HG02981 (cell line): ENCODE data around the gene MTCH2.

Source experiments
- ATAC-seq: cut with Tn5 transposase; IDR thresholded peaks from one replicate; pipeline ENCODE4 v1.9.1; 2021; ENCODE audit warnings: mild to moderate bottlenecking, moderate library complexity; ENCODE audit not compliant: unreplicated experiment

The MTCH2 gene

GRCh38 chr11:47592251-47592650 lies 50.1 kb downstream of the MTCH2 start:
- no peak for ATAC-seq

GRCh38 chr11:47591764-47592163 lies 50.6 kb downstream of the MTCH2 start:
- no peak for ATAC-seq

GRCh38 chr11:47589977-47590861 lies 52.1 kb downstream of the MTCH2 start:
- ATAC-seq: no peak

GRCh38 chr11:47589584-47589976 lies 52.8 kb downstream of the MTCH2 start:
- no peak for ATAC-seq

- ATAC-seq: no peak
These were observed 53.2 kb downstream of the MTCH2 start for GRCh38 chr11:47589118-47589517.

- no peak for ATAC-seq
These were observed 54.5 kb downstream of the MTCH2 start for GRCh38 chr11:47587723-47588326.

GRCh38 chr11:47587039-47587716 lies 55.2 kb downstream of the MTCH2 start:
- no peak for ATAC-seq

- no peak for ATAC-seq
These were observed 56.1 kb downstream of the MTCH2 start, which contains the start of gene FAM180B for GRCh38 chr11:47586098-47586855. Gene FAM180B, plus strand, starts transcription at chr11:47586678. Its CDS starts 91 bp downstream, at chr11:47586769.

- ATAC-seq: no peak
These were observed 58.5 kb downstream of the MTCH2 start for GRCh38 chr11:47583844-47584243.

- peak; percentile 89 for ATAC-seq
These were observed 63.5 kb downstream of the MTCH2 start, which contains the start of the genes KBTBD4 and NDUFS3 for GRCh38 chr11:47578524-47579494. Gene KBTBD4, minus strand, starts transcription at chr11:47578970. Its CDS starts 19 bp downstream, at chr11:47578951. Gene NDUFS3, plus strand, starts transcription at chr11:47579074. Its CDS starts 18 bp downstream, at chr11:47579092.

- no peak for ATAC-seq
These were observed 64.8 kb downstream of the MTCH2 start for GRCh38 chr11:47577460-47578041.

- ATAC-seq: no peak
These were observed 69.0 kb downstream of the MTCH2 start for GRCh38 chr11:47573321-47573720.

- ATAC-seq: no peak
These were observed 69.6 kb downstream of the MTCH2 start for GRCh38 chr11:47572715-47573255.

GRCh38 chr11:47571895-47572294 lies 70.5 kb downstream of the MTCH2 start:
- ATAC-seq: no peak

- ATAC-seq: no peak
These were observed 71.0 kb downstream of the MTCH2 start for GRCh38 chr11:47571357-47571729.

- ATAC-seq: no peak
These were observed 71.6 kb downstream of the MTCH2 start for GRCh38 chr11:47570651-47571356.

GRCh38 chr11:47569646-47570045 lies 72.7 kb downstream of the MTCH2 start:
- no peak for ATAC-seq
